Measurements from ENCODE around the gene GNG11.
"Not testable (repeated sequence)": the region's sequence is repeated elsewhere in the genome, so short reads cannot be mapped to it uniquely, and the experiment has no call there.

GNG11 gene

GRCh38 chr7:93913197-93913596 lies 8.3 kb upstream of the GNG11 start:
- FAIRE-seq (no peak), DNase-seq (ENCODE audit: insufficient read length, low spot score) (no peak)
- TF ChIP-seq CTCF (IDR thresholded peaks at IDR 0.05; ENCODE audit: insufficient read depth, missing control alignments), result no peak

GRCh38 chr7:93914581-93915066 lies 6.9 kb upstream of the GNG11 start:
- DNase-seq (ENCODE audit: insufficient read length, low spot score) (no peak), FAIRE-seq (no peak)
- no peak for TF ChIP-seq CTCF (IDR thresholded peaks at IDR 0.05; ENCODE audit: insufficient read depth, missing control alignments)

GRCh38 chr7:93915206-93915842 lies 6.2 kb upstream of the GNG11 start:
- peak; percentile 41 for FAIRE-seq
- not testable (repeated sequence) for DNase-seq (ENCODE audit: insufficient read length, low spot score)

GRCh38 chr7:93915888-93916287 lies 5.6 kb upstream of the GNG11 start:
- not testable (repeated sequence) for DNase-seq (ENCODE audit: insufficient read length, low spot score); FAIRE-seq

GRCh38 chr7:93916315-93916714 lies 5.2 kb upstream of the GNG11 start:
- DNase-seq (ENCODE audit: insufficient read length, low spot score), result not testable (repeated sequence)
- peak; percentile 92 for FAIRE-seq

GRCh38 chr7:93920496-93921182 lies 896 bp upstream of the GNG11 start:
- FAIRE-seq (no peak), DNase-seq (ENCODE audit: insufficient read length, low spot score) (no peak)
- no peak for TF ChIP-seq CTCF (IDR thresholded peaks at IDR 0.05; ENCODE audit: insufficient read depth, missing control alignments)

- no peak for DNase-seq (ENCODE audit: insufficient read length, low spot score)
- TF ChIP-seq CTCF (IDR thresholded peaks at IDR 0.05; ENCODE audit: insufficient read depth, missing control alignments), result no peak
- FAIRE-seq, result no peak
These were observed 349 bp upstream of the GNG11 start for GRCh38 chr7:93921186-93921585.

GRCh38 chr7:93923296-93923695 lies 1.8 kb downstream of the GNG11 start:
- DNase-seq (ENCODE audit: insufficient read length, low spot score), result no peak
- TF ChIP-seq CTCF (IDR thresholded peaks at IDR 0.05; ENCODE audit: insufficient read depth, missing control alignments), result no peak
- no peak for FAIRE-seq

GRCh38 chr7:93923942-93924341 lies 2.4 kb downstream of the GNG11 start:
- DNase-seq (ENCODE audit: insufficient read length, low spot score), result no peak
- no peak for FAIRE-seq
- TF ChIP-seq CTCF (IDR thresholded peaks at IDR 0.05; ENCODE audit: insufficient read depth, missing control alignments), result no peak
